Stimulated activated memory B cell treated with anti-CD40 and anti-IgM and Interleukin-4, amounts not matched to agents 10 μg/mL and 1 μg/mL and 100 μg/mL, for 72 hours (primary cell): ENCODE data around the gene GJA3.

Experiments
- ATAC-seq: fragments of 150-1000 bp; cut with Tn5 transposase; 2 replicates; pipeline ENCODE4 v1.10.0; 2021
- H3K27ac Mint-ChIP-seq: one replicate; pipeline ENCODE4 v1.8.0; 2022; ENCODE audit warnings: mild to moderate bottlenecking, mixed read lengths
- H3K27me3 Mint-ChIP-seq: one replicate; pipeline ENCODE4 v1.8.0; 2022; ENCODE audit warnings: mixed read lengths
- H3K36me3 Mint-ChIP-seq: one replicate; pipeline ENCODE4 v1.8.0; 2022; ENCODE audit warnings: mixed read lengths
- H3K4me1 Mint-ChIP-seq: one replicate; pipeline ENCODE4 v1.8.0; 2022; ENCODE audit warnings: mixed read lengths
- H3K4me3 Mint-ChIP-seq: one replicate; pipeline ENCODE4 v1.8.0; 2022; ENCODE audit warnings: mild to moderate bottlenecking, moderate library complexity, mixed read lengths
- H3K9me3 Mint-ChIP-seq: one replicate; pipeline ENCODE4 v1.8.0; 2022; ENCODE audit warnings: mixed read lengths

GJA3 gene

DNA sequence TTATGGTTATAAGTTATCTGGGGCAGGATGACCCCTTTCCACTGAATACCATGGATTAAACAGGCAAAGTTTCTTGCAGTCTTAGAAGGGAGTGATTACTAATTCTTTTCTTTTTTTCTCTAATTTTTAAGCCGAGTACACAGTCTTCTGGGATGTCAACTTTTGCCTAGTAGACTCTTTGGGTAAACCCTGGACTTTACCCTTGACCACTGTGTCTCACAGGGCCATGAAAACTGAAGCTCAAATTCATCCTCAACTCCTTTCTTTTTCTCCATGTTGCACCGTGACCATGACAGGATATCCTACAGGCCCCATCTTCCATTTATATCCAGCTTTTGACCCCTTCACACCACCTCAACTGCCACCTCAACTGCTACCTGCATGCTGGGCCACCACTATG is 51.8 kb downstream of the GJA3 start:
- H3K36me3 Mint-ChIP-seq, result no peaks in the 10 kb centered on the region
- H3K27me3 Mint-ChIP-seq, result peaks cover 21% of the 10 kb centered on the region
- H3K4me3 Mint-ChIP-seq, result no peak overlapping the region
- no peaks in the 10 kb centered on the region for H3K9me3 Mint-ChIP-seq
- ATAC-seq, result no peak
- no peak overlapping the region for H3K27ac Mint-ChIP-seq
- H3K4me1 Mint-ChIP-seq, result no peaks in the 10 kb centered on the region

DNA sequence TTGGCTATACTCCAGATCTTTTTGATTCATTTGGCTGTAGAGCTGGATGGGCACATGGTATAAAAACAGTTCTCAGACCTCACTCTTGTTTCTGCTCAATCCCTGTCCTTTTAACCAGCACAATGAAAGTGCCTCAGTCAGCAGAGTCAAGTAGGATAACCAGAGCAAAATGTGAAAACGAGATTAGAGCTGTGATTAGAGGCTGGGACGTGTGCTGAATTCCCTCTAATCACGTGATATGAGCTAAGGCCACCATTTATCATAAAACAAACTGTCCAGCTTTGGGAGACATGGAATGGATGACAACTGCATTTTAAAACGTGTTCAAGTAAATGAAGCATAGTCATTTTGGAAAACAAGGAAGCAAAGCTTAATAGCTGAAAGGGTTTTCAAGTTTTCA is 54.1 kb downstream of the GJA3 start:
- Mint-ChIP-seq H3K27ac (no peak overlapping the region), H3K4me3 (no peak overlapping the region), H3K9me3 (no peaks in the 10 kb centered on the region), H3K4me1 (no peaks in the 10 kb centered on the region), H3K27me3 (peaks cover 31% of the 10 kb centered on the region), H3K36me3 (no peaks in the 10 kb centered on the region)
- no peak for ATAC-seq

DNA sequence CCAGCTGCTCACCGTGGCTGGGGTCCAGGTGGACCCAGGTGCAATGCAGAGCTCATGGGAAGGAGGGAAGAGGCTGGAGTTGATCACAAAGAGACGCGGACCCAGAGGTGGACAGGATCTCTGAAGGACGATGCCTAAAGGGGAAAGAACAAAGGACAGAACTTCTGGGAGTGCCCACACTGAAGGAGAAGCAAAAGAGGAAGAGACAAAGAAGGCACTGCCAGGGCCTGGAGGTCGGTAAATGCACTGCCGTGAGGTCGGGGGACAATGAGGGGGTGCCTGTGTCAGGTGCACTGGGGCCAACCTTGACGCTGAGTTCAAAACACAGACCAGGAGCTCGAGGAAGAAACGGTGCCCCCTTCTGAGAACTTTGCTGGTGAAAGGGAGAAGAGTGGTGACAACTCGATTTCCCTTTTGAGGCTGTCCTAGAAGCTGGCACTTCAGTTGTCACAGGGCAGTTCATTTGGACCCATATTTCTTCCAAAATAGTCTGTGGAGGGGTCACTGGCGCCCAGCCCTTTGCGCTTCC is 55.6 kb downstream of the GJA3 start:
- Mint-ChIP-seq H3K4me3 (no peak overlapping the region), H3K27me3 (peaks cover 46% of the 10 kb centered on the region), H3K36me3 (no peaks in the 10 kb centered on the region), H3K9me3 (no peaks in the 10 kb centered on the region), H3K27ac (no peak overlapping the region), H3K4me1 (no peaks in the 10 kb centered on the region)
- ATAC-seq, result no peak

DNA sequence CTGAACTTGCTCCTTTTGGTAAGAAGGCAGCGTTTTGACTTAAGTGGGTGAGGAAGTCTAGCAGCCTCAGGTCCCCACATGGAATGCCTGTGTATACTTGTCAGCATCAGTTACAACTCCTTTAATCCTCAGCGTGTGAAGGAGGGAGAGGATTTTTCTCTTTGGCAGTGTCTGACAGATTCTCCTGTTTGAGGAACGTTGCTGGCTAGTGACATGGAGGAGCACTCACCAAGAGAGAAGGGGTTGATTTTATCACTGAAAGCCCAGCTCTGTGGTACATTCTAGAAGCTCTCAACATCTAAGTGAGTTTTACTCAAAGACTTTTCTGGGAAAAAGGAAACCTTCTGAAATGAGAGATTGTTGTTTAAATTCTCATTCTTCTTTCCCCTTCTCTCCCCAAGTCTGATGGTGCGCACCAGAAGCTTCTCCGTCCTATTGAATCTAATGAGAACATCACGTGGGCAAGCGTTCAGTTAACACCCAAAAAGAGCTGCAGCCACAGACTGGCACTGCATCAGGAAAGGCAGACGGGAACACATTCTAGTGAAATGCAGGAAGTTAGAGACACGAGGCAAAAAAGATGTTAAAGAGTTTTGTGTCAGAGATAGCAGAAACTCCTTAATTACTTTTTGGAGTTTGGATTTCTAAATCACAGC is 58.2 kb downstream of the GJA3 start:
- no peaks in the 10 kb centered on the region for H3K9me3 Mint-ChIP-seq
- no peak overlapping the region for H3K4me3 Mint-ChIP-seq
- H3K27me3 Mint-ChIP-seq, result peaks cover 63% of the 10 kb centered on the region
- no peaks in the 10 kb centered on the region for H3K4me1 Mint-ChIP-seq
- no peak overlapping the region for H3K27ac Mint-ChIP-seq
- ATAC-seq, result no peak
- H3K36me3 Mint-ChIP-seq, result no peaks in the 10 kb centered on the region

DNA sequence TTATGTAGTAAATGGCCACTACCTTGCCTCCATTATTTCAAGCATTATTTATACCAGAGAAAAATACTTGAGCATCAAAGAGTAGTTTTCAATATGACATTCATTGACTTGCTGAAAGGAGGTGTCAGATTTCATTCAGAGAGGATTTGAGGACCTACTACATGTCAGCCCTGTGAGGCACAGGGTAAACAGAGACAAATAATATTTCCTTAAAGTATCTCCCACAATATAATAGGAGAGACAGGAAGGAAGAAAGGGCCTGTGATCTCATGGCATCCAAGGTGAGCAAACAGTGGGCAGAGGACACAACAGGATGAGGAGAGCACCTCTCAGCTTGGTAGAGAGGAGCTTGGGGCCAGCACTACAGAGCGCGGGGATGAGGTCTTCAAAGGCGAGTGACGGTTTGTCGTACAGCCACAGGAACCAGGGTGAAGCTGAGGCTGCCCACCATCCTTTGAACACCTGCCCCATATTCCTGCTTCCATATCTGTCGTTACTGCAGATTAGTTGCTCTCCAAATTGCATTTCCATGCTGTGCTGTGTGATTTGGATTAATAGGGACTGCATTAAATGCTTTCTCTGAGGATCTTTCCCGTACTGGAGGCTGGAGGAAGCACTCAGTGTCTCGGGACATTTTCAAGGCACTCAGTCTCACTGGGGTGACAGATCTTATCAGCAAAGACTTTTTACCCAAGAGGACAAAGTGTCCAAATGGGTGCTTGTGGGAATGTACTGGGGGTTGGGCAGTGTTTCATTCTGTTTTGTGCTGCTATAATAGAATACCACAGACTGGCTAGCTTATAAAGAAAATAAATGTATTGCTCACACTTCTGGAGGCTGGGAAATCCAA is 59.2 kb downstream of the GJA3 start:
- peaks cover 63% of the 10 kb centered on the region for H3K27me3 Mint-ChIP-seq
- H3K36me3 Mint-ChIP-seq, result no peaks in the 10 kb centered on the region
- no peak overlapping the region for H3K4me3 Mint-ChIP-seq
- H3K4me1 Mint-ChIP-seq, result no peaks in the 10 kb centered on the region
- H3K27ac Mint-ChIP-seq, result no peak overlapping the region
- no peaks in the 10 kb centered on the region for H3K9me3 Mint-ChIP-seq
- no peak for ATAC-seq

DNA sequence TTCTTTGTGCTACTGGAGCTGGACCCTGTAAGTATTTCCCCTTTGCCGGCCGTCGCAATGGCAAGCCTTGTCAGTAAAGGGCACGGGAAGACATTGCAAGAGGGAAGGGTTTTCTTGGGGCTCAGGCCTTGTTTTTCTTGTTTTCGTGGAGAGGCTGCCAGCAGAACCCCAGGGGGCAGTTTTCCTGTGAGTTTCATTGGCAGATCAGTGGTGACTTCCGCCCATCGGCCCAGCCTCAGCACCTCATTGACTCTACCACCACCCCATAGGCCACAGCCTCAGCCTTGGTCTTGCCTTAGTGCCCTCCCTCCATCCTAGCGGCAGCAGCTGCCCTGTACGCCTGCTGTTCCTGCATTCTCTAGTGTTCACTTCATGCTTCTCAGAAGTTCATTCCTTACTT is 61.5 kb downstream of the GJA3 start:
- Mint-ChIP-seq H3K27ac (no peak overlapping the region), H3K27me3 (peaks cover 53% of the 10 kb centered on the region), H3K36me3 (no peaks in the 10 kb centered on the region), H3K4me1 (no peaks in the 10 kb centered on the region), H3K4me3 (no peak overlapping the region), H3K9me3 (no peaks in the 10 kb centered on the region)
- ATAC-seq, result no peak

DNA sequence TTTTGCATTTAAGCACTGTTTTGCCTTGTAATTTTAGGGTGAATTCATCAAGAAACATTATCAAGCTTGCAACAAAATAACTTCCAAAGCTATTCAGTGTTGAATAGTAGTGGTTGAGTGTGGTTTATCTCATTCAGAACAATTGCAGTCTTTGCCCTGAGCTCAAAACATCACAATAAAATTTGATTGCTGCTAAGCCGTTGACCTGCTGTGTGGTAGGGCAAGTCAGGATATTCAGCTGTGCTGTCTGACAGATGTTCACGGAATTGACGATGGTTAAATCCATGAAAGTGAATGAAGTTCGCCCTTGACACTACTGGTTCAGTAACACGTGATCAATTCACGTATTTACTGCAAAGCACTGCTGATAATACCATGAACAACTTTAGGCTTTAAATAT is 66.9 kb downstream of the GJA3 start:
- Mint-ChIP-seq H3K4me1 (no peaks in the 10 kb centered on the region), H3K36me3 (no peaks in the 10 kb centered on the region), H3K27me3 (peaks cover 12% of the 10 kb centered on the region), H3K4me3 (no peak overlapping the region), H3K9me3 (no peaks in the 10 kb centered on the region), H3K27ac (no peak overlapping the region)
- no peak for ATAC-seq

DNA sequence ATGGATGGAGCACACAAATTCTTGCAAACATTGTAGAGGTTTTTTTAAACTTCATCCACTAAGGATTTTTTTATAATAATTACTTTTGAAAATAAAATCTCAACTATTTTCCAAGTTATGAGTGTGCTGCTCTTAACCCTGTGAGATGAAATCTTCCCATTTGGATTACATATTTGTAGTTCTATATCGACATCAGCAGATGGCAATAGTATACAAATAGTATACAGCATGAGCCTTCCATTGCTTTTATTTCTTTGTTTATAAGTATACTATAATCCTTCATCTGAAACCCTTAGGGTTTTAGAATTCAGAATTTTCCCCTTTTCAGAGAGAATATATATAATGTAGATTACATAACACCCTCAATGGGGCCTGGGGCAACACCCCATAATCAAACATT is 70.5 kb downstream of the GJA3 start:
- H3K4me1 Mint-ChIP-seq, result no peaks in the 10 kb centered on the region
- H3K27me3 Mint-ChIP-seq, result no peaks in the 10 kb centered on the region
- no peak overlapping the region for H3K27ac Mint-ChIP-seq
- H3K9me3 Mint-ChIP-seq, result no peaks in the 10 kb centered on the region
- H3K4me3 Mint-ChIP-seq, result no peak overlapping the region
- peaks cover 13% of the 10 kb centered on the region for H3K36me3 Mint-ChIP-seq
- ATAC-seq, result no peak
